ENCODE data around the gene TSNAXIP1.

The TSNAXIP1 gene

DNA sequence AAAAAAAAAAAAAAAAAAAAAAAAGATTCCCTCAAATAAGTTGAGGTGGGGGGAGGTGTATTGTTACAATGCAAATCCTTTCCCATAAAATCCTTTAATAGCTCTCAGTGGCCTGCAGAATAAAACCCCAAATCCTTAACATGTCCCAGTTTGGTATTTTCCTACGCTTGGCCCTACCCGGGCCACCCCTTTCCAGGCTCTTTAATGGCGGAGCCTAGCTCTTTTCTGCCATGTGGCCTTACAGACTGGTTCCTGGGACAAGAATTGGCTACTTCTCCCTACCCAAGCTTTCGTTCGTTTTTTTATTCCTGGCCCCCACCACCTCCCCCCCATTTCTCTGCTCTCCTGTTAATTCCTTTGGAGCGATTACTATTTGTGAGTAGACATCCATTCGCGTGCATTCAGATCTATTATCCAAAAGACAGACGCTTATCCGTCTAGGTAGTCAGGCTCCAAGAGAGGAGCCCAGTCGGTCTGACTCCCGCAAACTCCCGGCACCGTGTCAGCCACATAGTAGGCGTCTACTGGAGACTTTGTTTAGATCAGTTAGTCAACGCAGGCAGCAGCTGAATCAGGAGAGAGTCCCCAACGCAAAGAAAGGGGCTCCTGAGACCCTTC, 34.6 kb downstream of the TSNAXIP1 start:
- DNase-seq: no peak

DNA sequence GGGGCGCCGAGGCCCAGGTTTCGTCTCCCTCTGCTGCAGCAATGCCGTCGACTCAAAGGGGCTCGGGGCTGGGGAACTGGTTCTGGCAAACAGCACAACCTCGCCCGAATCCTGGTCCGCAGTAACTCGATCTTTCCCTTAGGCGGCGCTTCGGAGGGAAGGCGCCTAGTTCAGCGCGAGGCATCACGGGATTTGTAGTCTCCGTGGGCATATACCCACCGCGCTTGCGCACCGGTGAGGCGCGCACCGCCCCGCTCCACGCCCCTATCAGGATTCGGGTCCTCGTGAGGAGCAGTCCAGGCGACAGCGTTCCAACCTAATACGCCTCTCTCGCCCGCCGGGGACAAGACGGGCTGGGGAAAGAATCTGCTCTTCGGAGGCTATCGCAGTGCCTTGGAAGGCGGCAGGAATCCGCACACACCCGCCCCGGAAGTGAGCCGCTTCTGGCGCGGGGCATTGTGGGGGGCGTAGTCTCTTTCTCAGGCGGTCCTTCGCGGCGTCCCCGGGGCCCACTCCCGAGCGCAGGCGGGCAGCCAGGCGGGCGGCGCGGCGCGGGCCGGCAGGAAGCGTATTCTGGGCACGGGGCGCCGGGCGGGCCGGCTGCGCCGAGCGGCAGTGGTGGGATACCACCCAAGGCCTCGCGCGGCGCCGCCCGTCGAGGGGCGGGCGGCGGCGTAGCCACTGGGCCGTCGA, 35.3 kb downstream of the TSNAXIP1 start, which contains the start of gene THAP11:
TSS of gene THAP11 (plus strand) at position 505 of the 693 bp plus-strand sequence. CDS start 235 bp downstream, outside the sequence.
- peak; percentile 83 for DNase-seq

DNA sequence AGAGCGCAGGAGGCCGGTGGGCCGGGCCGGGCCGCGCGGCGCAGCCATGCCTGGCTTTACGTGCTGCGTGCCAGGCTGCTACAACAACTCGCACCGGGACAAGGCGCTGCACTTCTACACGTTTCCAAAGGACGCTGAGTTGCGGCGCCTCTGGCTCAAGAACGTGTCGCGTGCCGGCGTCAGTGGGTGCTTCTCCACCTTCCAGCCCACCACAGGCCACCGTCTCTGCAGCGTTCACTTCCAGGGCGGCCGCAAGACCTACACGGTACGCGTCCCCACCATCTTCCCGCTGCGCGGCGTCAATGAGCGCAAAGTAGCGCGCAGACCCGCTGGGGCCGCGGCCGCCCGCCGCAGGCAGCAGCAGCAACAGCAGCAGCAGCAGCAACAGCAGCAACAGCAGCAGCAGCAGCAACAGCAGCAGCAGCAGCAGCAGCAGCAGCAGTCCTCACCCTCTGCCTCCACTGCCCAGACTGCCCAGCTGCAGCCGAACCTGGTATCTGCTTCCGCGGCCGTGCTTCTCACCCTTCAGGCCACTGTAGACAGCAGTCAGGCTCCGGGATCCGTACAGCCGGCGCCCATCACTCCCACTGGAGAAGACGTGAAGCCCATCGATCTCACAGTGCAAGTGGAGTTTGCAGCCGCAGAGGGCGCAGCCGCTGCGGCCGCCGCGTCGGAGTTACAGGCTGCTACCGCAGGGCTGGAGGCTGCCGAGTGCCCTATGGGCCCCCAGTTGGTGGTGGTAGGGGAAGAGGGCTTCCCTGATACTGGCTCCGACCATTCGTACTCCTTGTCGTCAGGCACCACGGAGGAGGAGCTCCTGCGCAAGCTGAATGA, 36.0 kb downstream of the TSNAXIP1 start:
- no peak for DNase-seq

DNA sequence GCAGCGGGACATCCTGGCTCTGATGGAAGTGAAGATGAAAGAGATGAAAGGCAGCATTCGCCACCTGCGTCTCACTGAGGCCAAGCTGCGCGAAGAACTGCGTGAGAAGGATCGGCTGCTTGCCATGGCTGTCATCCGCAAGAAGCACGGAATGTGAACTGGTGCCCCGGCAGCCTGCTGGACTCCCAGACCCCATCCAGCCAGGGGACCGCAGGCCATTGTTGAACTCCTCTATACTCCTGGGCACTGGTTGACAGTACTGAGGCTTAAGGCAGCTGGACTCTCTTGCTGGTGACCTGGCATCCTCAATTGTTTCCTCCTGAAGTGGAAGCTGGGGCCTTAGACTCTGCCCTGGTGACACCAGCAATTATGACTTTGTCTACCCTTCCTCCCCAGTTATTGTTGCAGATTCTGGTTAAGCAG, 36.7 kb downstream of the TSNAXIP1 start:
- no peak for DNase-seq

GRCh38 chr16:67844497-67844896, 37.8 kb downstream of the TSNAXIP1 start:
- no peak for DNase-seq

GRCh38 chr16:67845291-67846062, 38.8 kb downstream of the TSNAXIP1 start:
- DNase-seq: no peak

- no peak for DNase-seq
Measured at GRCh38 chr16:67846063-67846319, 39.3 kb downstream of the TSNAXIP1 start.

DNA sequence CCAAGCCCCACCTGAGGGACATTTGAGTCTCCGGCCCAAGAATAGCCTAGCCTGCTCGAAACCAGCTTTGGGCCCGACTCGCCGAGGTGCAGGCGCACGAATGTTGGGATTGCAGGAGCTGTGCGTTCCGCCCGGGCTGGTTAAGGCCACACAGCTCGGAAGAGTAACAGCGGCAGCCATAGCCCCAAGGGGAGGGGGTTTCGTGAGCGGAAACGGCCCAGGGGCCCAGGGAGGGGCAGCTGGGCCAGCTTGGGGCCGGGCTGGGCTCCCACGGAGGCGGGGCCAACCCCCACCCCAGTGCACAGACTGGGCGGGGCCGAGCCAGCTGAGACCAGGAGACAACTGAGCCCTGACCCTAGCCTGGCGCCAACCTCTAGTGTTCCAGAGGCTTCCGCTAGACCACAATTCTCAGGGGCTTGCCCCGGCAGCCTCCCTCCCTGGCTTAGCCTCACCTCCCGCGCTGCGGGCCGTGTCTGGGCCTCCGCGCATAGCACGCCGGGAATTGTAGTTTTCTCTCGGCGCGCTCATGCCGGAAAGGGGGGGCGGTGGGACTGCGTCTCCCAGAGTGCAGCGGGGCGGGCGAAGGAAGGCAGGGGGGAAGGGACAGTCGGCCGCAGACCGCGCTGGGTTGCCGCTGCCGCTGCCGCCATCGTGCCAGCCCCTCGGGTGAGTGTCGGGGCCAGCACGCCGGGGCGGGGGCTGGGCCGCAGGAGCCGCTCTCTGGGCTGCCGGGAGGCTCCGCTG, 39.8 kb downstream of the TSNAXIP1 start, which contains the start of gene NUTF2:
TSS of gene NUTF2 (plus strand) at position 614 of the 744 bp plus-strand sequence. CDS start 18,198 bp downstream, outside the sequence.
- DNase-seq: peak; percentile 78

GRCh38 chr16:67847064-67847861, 40.6 kb downstream of the TSNAXIP1 start, which contains the start of gene CENPT:
CENPT (minus strand) TSS chr16:67847693; CDS start chr16:67833859, 13,834 bp downstream.
- DNase-seq: no peak

DNA sequence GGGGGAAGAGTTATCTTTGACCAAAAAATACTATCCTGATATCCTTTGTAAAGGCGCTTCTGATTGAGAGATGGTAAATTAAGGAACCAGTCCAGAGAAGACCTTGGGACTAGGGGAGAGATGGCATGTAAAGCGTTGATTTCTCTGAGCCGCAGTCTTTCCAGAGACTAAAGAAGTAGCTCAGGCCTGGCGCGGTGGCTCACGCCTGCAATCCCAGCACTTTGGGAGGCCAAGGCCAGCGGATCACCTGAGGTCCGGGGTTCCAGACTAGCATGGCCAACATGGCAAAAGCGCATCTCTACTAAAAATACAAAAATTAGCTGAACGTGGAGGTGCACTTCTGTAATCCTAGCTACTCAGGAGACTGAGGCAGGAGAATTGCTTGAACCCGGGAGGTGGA, 41.4 kb downstream of the TSNAXIP1 start:
- no peak for DNase-seq

GRCh38 chr16:67853670-67854069, 47.0 kb downstream of the TSNAXIP1 start:
- DNase-seq: no peak

GRCh38 chr16:67855789-67856188, 49.1 kb downstream of the TSNAXIP1 start:
- DNase-seq: no peak

- DNase-seq: no peak
Measured at GRCh38 chr16:67856927-67857546, 50.3 kb downstream of the TSNAXIP1 start.

DNA sequence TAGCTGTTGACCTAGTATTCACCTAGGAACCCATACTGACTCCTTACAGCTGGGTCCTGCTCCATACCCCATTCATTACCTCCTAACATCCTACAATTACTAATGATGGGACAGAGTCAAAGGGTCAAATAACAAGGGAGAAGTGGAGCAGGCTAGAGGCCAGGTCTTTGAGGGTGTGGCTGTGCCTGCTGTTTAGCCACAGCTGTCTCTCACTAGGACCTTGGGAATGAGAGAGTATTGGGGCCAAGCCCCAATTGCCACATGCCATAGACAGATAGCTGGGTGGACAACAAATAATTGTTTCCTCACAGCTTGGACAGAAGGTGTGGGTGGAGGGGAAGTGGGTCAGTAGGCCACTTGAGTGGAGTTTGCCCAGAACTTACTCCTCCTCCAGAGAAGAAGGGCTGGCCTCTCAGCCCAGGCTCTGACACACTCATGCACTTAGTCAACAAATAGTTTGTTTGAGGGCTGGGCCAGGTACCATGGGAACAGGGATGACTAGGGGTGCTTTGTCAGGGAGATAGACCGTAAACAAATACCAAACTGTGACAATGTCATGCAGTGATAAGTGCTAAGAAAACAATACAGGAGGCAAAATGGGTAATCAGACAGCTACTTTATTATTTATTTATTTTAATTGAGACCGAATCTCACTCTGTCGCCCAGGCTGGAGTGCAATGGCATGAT, 51.0 kb downstream of the TSNAXIP1 start:
- peak; percentile 70 for DNase-seq

- no peak for DNase-seq
Measured at GRCh38 chr16:67858500-67858899, 51.8 kb downstream of the TSNAXIP1 start.

GRCh38 chr16:67860589-67861398, 54.1 kb downstream of the TSNAXIP1 start:
- no peak for DNase-seq

GRCh38 chr16:67861877-67862276, 55.2 kb downstream of the TSNAXIP1 start:
- no peak for DNase-seq

GRCh38 chr16:67862623-67863583, 56.2 kb downstream of the TSNAXIP1 start:
- no peak for DNase-seq
